CD4-positive, alpha-beta T cell treated with Interleukin-2 at 100 ng/mL for 4 hours (primary cell): ENCODE data around the gene ZNF507.
A peak's percentile ranks its signal among the peaks of the same experiment; 100 is the strongest.

Source experiments
- DNase-seq: peaks from one replicate; pipeline ENCODE4 v3.0.0-alpha.2; 2020; ENCODE audit warnings: low spot score

ZNF507 gene

DNA sequence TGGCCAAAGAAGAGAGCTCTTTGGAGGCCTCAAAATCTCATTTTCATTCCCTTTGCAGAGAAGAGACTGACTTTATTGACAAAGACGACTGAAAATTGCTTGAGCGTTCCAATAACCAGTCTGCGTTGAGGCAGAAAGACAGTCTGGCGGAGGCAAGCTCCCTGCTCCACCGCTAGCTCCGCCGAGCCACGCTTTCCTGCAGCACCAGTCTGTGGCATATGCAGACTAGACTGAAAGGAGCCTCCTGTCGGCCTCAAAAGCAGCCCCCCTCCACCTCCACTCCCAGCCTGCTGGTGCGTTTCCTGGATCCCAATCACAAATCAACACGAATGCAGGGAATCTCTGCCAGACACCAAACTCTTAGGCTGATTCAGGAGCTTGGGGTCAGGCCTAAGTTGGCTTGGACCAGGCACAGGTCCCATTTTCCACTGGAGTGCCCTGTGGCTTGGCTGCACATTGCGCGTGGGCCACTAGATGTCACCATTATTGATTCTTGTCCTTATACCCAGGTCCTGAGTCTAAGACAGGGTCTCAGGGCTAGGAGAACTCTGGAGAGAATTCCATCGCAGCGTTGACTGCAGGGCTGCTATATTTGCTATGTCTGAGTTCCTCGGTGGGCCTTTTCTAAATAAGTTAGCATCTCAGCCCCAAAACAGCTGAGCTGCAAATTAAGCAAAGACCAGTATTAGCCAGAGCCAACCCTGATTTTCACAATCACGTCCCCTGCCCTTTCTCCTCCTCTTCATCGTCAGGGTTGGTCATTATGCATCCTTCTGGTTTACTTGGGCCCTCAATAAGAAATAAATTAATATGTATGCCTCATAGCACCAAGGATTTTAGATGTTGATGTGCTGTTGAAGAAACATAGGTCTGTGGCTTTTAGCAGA, 5.2 kb upstream of the ZNF507 start:
- DNase-seq = peak; percentile 49

DNA sequence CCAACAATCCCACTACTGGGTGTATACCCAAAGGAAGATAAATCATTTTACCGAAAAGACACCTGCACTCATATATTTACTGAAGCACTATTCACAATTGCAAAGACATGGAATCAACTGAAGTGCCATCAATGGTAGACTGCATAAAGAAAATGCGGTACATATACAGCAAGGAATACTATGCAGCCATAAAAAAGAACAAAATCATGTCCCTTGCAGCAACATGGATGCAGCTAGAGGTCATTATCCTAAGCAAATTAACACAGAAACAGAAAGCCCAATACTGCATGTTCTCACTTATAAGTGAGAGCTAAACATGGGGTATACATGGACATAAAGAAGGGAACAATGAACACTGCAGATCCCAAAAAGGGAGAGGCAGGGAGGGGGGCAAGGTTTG, 2.7 kb upstream of the ZNF507 start:
- DNase-seq = no peak

DNA sequence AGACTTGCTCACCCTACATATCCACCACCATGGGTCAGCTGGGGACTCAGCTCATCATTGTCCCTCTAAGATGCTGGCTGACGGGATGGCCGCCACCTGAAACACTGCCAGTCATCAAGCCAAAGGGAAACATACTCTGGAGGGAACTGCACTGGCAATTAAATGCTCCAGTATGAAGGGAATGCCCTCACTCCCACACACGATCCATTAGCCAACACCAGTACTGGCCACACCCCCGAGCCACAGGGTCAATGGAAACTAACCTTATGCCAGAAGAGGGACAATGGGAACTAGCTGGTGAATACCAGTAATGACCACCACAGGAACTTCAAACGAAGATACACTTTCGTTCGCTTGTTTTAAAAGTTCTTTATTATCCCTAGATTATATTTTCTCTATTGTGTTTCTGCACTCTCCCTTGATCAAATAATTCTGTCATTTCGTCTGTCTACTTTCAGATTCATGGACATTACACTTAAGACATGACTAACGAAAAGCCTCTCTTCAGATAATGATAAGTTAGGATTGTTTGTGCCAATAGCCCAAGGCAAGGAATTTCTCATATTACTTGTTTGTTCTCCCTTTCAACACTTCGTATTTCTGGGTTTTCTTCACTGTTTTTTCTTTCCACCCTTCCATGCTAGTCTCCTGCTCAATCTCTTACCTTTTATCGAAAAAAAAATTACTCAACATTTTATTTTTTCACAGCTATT, 1.7 kb upstream of the ZNF507 start:
- no peak for DNase-seq

DNA sequence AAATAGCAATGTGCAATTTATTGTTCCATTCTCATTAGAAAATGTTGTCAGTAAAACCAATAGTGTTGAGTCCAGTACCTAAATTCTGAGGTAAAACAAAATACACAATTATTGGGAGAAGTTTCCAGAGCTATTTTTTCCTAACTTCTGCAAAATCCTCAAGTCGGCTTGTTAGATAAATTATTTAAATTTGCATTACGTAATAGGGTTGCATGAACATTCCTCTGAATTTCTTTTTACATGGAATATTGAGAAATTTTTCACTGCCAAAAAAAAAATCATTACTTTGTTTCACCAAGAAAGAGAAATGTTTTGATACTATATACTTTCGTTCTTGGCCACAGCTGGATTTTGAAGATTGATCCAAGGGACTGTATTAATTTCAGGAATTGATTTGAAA, 1.5 kb downstream of the ZNF507 start:
- no peak for DNase-seq

DNA sequence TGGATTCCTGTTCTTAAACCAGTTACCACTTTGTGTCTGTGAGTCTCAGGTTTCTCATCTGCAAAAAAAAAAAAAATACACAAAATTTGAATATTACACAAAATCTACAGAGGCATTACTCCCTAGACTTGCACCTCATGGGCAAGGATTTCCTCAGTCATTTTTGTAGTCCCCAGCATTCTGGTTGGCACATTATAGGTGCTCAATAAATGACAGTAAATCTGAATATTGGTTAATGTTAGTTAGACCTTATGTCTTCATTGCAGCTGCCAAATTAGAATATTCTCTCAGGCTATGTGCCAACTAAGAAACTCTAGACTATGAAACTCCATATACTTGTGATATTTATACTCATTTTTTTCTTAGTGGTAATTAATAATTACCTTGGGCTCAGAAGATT, 2.2 kb downstream of the ZNF507 start:
- DNase-seq = no peak

DNA sequence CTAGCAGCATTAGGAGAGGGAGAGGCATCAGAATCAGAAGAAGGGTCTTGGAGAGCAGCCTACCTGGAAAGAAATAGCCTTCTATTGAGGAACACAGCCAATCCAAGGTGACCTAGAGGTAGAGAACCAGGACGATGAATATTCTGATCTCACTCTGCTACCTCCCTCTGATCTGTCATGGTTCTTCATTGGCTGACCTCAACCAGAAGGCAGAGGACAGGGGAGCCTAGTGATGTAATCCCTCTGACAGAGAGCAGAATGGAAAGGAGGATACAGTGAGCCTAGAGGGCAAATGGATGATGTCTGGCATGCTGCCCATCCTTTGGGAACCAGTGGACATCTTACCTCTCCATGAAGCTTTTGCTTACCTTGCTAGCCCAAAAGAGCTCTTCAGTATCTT, 3.6 kb downstream of the ZNF507 start:
- DNase-seq = no peak

DNA sequence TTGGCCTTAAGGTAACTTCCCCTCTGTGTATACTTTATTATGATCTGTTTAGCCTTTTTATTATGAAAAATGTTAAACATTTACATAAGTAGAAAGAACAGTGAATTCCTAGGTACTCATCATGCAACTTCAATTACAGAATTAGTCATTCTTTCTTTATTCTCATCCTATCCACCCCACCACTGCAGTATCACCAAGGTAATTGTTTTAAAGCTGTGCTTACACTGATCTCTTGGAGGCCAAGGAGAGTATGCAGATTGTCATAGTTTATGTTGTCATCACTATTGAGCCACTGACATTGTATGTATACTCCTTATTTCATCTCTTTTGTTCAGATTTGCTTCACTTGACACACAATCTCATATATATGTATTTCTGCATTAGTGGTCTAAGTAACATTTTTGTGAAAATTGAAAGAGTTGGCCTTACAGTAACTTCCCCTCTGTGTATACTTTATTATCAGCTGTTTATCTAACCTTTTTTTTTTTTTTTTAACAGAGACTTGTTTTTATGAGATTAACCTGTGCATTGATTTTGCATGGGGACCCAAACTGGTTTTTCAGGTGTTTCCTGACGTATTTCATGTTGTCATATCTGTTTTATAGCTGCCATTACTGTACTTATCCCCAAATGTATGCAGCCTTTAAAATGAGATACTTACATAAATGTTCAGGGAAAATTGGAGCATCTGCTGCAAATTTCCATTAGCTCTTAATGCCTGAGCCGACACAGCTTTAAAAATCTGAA, 4.5 kb downstream of the ZNF507 start:
- DNase-seq = no peak

DNA sequence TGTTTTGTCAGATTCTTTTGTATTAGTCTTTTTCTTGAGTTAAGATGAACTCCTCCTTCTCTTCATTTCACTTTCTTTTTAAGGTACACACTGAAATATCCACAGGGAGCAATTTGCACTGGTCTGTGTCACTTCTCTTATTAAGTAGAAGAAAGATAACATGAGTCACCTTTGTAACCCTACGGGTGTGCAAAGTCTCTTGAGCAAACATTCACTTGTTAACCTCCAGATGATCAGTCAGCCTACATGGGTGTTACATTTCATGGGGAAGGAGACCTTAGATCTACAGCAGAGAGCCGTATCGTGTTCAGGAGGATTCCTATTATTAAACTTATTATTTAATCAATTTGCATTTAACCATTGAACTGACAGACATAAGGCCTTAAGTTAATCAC, 5.1 kb downstream of the ZNF507 start:
- peak; percentile 4 for DNase-seq

DNA sequence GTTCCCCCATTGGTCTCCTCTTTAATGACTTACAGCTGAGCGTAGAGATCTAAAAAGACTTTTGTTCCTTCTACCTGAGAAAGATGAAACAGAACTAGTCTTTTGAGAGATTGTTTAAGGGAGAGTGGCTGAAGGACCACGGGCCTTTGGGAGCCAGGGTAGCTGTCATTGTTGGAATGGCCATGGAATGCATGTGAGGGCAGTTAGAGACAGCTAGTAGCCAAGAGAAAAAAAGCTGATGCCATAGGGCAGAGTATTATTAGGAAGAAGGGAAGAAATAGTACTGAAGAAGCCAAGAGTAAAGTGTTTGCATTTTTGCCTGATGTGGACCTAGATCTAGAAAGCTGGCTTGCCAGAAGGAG, 5.6 kb downstream of the ZNF507 start:
- DNase-seq = no peak

DNA sequence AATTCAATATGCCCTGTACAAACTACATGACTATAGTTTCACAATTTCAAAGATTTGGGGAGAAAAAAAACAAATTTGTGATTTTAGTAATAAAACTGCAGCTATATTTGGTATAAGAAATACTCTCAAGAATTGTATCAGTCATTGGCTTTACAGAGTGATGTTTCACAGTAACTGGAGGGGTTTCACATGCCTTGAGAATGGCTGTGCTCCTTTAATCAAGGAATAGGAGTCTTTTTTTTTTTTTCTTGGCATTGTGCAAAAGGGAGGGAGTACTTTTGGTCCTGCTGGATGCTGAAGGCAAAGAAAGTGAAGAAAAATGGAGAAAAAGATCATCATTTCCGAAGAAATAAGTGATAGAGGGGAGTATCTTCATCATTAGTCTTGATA, 6.8 kb downstream of the ZNF507 start:
- no peak for DNase-seq

DNA sequence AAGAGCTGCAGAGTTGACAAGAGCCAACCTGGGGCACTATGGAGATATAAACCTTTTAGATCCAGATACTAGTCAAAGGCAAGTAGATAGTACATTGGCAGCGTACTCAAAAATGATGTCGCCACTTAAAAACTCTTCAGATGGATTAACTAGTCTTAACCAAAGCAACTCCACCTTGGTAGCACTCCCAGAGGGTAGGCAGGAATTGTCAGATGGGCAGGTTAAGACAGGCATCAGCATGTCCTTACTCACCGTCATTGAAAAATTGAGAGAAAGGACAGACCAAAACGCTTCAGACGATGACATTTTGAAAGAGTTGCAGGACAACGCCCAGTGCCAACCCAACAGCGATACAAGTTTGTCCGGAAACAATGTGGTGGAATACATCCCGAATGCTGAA, 8.9 kb downstream of the ZNF507 start:
- DNase-seq = no peak

DNA sequence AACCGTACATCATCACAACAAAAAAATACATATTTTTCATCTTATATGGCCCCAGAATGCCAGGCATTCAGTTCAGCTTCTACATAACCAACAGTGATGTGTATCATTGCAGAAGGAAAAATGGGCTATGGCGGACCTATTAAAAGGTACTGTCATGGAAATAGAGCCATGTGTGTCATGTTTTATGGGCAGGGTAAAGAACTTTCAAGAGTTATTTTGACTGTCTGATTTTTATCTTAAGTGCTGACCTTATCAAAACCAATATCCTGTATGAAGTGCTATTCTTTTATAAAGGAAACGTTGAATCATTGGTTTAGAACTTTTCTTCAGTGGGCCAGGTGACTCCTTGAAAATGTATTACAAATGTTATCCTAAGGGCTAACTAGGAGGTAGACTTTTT, 9.9 kb downstream of the ZNF507 start:
- DNase-seq = no peak

DNA sequence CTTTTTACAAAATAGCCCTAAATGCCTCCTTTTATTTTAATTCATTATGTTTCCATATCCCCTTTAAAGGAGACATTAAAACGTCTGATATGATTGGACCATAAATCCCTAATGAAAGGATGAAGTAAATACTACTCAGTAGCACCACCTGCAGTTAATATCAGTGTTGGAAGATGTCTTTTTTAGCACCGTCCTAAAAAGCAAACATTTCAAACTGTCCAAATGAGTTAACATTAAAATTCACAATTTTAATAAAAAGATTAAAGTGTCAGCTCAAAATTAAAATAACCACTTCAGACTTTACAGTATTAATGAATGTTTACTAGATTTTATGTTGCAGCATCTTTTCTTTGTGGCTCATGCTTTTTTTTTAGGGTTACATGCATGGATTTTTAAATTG, 12.3 kb downstream of the ZNF507 start:
- DNase-seq = no peak

DNA sequence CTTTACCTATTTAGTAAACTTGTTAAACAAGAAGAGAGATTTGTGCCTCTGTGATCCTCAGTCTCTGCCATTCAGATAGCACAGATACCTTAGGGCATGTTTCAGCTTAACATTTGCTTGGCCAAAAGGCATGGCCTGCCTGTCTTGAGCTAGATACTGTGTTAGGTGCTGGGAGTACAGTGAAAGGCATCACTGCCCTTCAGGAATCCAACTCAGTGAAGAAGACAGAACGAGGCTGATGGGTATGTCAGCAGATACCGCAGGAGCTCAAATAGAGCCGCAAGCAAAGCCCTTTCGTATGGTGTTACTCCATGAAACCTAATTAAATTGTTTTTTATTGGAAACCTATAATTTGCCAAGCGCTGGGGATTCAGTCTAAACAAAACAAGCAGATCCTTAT, 12.9 kb downstream of the ZNF507 start:
- no peak for DNase-seq

DNA sequence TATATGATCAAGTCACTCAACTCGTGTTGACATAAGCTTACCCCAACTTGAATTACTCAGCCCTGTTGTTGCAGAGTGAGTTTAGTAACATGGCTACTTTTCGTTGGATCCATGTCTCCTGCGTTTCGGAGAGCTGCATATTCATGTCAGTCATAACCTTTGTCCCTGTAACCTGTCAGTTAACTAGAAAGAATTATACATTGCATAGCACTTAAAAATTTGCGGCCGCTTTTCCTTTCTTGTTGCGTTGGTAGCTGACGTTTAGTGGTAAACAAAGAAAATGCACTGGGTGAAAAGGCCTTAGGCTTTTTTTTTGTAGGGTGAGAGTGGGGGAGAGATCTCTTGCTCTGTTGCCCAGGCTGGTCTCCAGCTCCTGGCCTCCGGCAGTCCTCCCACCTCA, 14.2 kb downstream of the ZNF507 start:
- no peak for DNase-seq

DNA sequence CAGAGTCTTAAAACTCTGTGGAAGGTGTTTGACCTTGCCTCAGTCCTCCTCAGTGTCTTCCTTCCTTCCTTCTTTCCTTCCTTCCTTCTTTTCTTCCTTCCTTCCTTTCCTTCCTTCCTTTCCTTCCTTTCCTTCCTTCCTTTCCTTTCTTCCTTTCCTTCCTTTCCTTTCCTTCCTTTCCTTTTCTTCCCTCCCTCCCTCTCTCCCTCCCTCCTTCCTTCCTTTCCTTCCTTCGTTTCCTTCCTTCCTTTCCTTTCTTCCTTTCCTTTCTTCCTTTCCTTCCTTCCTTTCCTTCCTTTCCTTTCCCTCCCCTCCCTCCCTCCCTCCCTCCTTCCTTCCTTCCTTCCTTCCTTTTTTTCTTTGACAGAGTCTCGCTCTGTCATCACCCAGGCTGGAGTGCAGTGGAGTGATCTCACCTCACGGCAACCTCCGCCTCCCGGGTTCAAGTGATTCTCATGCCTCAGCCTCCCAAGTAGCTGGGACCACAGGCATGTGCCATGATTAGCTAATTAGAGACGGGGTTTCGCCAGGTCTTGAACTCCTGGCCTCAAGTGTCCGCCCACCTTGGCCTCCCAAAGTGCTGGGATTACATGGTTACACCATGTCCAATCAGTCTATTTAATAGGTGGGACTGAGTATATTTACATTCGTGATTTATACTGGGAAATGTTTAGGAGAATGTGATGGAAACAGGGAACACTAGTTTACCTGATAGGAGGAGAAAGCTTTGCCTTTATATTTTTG, 16.3 kb downstream of the ZNF507 start:
- DNase-seq = no peak

DNA sequence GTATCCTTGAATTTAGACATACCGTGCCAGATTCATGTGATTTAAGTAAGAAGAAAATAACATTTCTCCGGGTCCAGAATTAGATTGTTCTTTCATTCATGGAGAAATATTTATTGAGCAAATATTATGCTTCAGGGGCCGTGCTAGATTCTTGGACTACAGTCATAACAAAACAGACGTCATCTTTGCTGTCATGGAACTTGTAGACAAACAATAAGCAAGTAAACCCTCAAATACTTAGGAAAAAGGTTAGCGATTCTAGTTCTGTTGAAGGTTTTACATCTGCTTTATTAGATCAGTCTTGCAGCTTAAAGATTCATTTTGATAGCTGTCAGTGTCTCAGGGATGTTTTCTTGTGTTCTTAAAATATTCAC, 16.9 kb downstream of the ZNF507 start:
- no peak for DNase-seq

DNA sequence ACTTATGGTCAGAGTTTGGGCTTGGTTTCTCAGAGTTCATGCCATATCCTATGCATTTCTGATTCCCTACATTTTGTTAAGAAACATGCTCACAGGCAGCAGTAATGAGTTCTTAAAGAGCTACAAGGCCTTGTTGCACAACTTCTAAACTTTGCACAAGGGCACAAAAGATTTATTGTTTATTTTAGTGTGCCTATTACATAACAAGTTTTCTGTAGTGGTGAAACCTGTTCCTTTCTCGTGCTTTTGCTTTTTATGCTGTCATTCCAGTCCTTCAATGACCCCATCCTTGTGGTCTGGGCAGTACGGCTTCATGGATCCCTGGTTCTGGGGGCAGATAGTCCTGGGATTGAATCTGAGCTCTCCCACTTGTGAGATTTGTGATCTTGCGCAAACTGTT, 17.8 kb downstream of the ZNF507 start:
- DNase-seq = no peak

DNA sequence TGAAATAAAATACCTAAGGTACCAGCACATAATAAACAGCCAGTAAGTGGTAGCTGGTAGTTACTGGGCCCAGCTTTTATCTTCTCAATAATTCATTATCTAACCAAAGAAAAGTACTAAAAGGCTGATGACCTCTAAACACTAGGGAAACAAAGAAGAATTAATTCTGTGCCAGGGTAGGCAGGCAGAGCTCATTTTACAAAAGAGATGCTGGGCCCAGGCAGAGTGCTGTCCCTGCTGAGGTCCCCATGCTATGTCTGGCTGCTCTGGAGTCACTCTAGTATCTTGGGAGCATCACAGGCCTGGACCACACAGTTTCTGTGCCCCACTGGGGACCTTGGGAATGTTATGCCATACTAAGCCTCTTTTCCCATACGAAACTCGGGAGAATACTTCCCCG, 18.2 kb downstream of the ZNF507 start:
- no peak for DNase-seq

DNA sequence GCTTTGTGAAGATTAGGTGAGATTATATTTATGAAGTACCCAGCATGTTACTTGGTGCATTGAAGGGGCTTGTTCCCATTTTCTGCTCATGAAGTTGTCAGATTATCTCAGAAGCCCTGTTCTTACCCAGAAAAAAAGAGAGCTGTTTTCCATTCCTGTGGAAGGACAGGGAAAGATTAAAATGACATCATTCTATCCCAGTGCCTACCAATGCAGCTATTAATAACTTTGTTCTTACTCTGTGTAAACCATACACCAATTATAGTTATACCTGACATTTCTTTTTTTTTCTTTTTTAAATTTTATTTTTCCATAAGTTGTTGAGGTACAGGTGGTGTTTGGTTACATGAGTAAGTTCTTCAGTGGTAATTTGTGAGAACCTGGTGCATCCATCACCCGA, 18.6 kb downstream of the ZNF507 start:
- DNase-seq = no peak

DNA sequence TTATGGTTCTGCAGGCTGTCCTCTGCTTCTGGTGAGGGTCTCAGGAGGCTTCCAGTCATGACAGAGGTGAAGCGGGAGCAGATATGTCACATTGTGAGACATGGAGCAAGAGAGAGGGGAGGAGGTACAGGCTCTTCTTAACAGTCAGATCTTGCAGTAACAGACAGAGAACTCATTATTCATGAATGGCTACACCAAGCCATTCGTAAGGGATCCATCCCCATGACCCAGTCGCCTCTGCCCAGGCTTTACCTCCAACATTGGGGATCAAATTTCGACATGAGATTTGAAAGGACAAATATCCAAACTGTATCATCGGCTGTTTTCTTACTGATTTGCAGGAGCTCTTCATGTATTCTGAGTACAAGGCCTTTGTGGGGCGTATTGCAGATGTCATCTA, 21.7 kb downstream of the ZNF507 start:
- no peak for DNase-seq

DNA sequence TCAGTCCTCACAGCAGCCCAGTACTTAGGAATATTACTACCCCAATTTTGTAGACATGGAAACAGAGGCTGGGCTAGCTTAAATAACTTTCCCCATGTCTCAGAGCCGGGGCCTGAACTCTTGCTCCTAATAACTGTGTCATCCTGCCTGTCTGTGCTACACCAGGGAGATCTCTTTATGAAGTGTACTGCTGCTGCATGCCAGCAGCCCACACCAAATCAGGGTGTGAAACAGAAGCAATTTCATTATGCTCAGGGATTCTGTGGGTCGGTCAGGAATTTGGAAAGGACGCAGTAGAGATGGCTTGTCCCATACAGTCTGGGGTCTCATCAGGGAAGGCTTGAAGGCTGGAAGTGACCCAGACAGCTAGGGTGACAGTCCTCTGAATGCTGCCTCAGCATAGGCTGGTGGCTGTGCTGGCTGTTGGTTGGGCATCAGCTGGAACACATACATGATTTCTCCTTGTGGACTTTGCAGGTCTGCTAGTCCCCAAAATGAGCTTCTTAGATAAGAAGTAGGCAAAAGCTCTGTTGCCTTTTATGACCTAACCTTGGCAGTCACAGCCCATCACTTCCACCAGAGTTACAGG, 22.6 kb downstream of the ZNF507 start:
- no peak for DNase-seq
